Fibroblast of skin of left quadriceps (primary cell): ENCODE results near the gene MRPL55.

Experiments used
- DNase-seq, 2 experiments: peaks; one replicate each; pipeline ENCODE4 v3.0.0-alpha.2; 2013; ENCODE audit warnings: low read depth in 2 of 2

Gene MRPL55

GRCh38 chr1:228087771-228088251 lies 21.3 kb downstream of the MRPL55 start:
- DNase-seq = no peak

- peak; percentile 40 to 47 for DNase-seq
Observed at GRCh38 chr1:228085287-228085951, 23.7 kb downstream of the MRPL55 start.

GRCh38 chr1:228084797-228085196 lies 24.3 kb downstream of the MRPL55 start:
- no peak for DNase-seq

GRCh38 chr1:228084325-228084724 lies 24.8 kb downstream of the MRPL55 start:
- DNase-seq = peak in 1 of 2 experiments; percentile 28

GRCh38 chr1:228083871-228084278 lies 25.2 kb downstream of the MRPL55 start:
- DNase-seq = no peak

- no peak for DNase-seq
Observed at GRCh38 chr1:228082918-228083870, 25.9 kb downstream of the MRPL55 start.

- DNase-seq = peak; percentile 84 to 86
Observed at GRCh38 chr1:228082214-228082917, 26.7 kb downstream of the MRPL55 start, which contains the start of gene ARF1. ARF1 (plus strand) TSS chr1:228082708; CDS start chr1:228097115, 14,407 bp downstream.

GRCh38 chr1:228081578-228082213 lies 27.4 kb downstream of the MRPL55 start:
- no peak for DNase-seq

- DNase-seq = no peak
Observed at GRCh38 chr1:228081144-228081543, 28.0 kb downstream of the MRPL55 start.

- DNase-seq = no peak
Observed at GRCh38 chr1:228079601-228080263, 29.4 kb downstream of the MRPL55 start.

GRCh38 chr1:228079013-228079412 lies 30.1 kb downstream of the MRPL55 start:
- no peak for DNase-seq

GRCh38 chr1:228077565-228078330 lies 31.4 kb downstream of the MRPL55 start:
- no peak for DNase-seq

- DNase-seq = no peak
Observed at GRCh38 chr1:228076796-228077430, 32.2 kb downstream of the MRPL55 start.

GRCh38 chr1:228075801-228076271 lies 33.3 kb downstream of the MRPL55 start:
- no peak for DNase-seq

GRCh38 chr1:228074954-228075730 lies 34.0 kb downstream of the MRPL55 start:
- no peak for DNase-seq

GRCh38 chr1:228073857-228074545 lies 35.1 kb downstream of the MRPL55 start:
- no peak for DNase-seq

GRCh38 chr1:228073061-228073856 lies 35.8 kb downstream of the MRPL55 start:
- no peak for DNase-seq
